ENCODE data around the gene ATF2. TPM values are rescaled to one million over a fixed set of nuclear protein-coding genes. Genes with fewer than 3 reads are reported as not detected.
"Not testable (repeated sequence)": the region's sequence is repeated elsewhere in the genome, so short reads cannot be mapped to it uniquely, and the experiment has no call there.

ATF2 gene
- total RNA-seq, 1 donor from 2014 or later = 32.1 TPM

DNA sequence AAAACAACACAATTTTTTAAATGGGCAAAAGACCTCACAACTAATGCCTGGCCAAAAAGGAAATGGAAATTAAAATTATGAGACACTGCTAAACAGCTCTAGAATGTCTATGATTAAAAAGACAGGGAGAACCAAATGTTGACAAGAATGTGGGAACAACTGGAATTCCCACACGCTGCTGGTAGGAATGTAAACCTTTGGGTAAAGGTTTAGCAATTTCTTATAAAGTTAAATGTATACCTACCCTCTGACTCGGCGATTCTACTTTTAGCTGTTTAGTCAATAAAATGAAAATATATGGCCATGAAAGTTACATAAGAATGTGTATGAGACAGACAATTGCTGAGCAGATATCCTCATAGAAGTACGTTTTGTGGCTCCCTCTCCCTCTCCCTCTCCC, 60.9 kb downstream of the ATF2 start:
- no peak for FAIRE-seq
- Histone ChIP-seq H3K4me3 (ENCODE audit: low read depth, low read length) (no peak overlapping the region), H3K27me3 (ENCODE audit: control insufficient read depth, insufficient read depth, low read length) (no peaks in the 10 kb centered on the region), H3K36me3 (ENCODE audit: control insufficient read depth, insufficient read depth, low read length) (peaks cover 2% of the 10 kb centered on the region)
- DNase-seq (ENCODE audit: low read depth) = no peak
- TF ChIP-seq, protein P1, sequence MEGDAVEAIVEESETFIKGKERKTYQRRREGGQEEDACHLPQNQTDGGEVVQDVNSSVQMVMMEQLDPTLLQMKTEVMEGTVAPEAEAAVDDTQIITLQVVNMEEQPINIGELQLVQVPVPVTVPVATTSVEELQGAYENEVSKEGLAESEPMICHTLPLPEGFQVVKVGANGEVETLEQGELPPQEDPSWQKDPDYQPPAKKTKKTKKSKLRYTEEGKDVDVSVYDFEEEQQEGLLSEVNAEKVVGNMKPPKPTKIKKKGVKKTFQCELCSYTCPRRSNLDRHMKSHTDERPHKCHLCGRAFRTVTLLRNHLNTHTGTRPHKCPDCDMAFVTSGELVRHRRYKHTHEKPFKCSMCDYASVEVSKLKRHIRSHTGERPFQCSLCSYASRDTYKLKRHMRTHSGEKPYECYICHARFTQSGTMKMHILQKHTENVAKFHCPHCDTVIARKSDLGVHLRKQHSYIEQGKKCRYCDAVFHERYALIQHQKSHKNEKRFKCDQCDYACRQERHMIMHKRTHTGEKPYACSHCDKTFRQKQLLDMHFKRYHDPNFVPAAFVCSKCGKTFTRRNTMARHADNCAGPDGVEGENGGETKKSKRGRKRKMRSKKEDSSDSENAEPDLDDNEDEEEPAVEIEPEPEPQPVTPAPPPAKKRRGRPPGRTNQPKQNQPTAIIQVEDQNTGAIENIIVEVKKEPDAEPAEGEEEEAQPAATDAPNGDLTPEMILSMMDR (IDR thresholded peaks at IDR 0.05; ENCODE audit: insufficient read depth, low read length, severe bottlenecking) = no peak

DNA sequence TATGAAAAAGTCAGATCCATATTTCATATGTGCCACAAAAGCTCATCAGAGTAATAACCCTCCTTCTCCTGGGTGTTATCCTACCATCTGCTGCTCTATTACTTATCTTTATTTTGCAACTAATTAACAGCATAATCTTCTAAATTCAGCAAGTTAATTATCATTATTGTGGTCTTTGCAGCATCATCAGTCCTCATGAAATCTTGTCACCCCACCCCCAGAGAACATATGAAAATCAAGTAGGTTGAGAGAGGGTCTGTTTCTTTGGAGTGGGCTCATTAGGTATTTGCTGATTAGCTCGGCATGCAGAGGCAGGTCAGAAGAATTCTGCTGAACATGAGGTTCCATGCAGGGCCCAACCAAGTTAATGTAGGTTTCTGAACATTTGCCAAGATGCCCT, 64.8 kb downstream of the ATF2 start:
- TF ChIP-seq, protein P1 (IDR thresholded peaks at IDR 0.05; ENCODE audit: insufficient read depth, low read length, severe bottlenecking) = no peak
- DNase-seq (ENCODE audit: low read depth) = no peak
- FAIRE-seq = no peak
- H3K4me3 ChIP-seq (ENCODE audit: low read depth, low read length) = no peak overlapping the region
- peaks cover 2% of the 10 kb centered on the region for H3K36me3 ChIP-seq (ENCODE audit: control insufficient read depth, insufficient read depth, low read length)
- H3K27me3 ChIP-seq (ENCODE audit: control insufficient read depth, insufficient read depth, low read length) = no peaks in the 10 kb centered on the region

DNA sequence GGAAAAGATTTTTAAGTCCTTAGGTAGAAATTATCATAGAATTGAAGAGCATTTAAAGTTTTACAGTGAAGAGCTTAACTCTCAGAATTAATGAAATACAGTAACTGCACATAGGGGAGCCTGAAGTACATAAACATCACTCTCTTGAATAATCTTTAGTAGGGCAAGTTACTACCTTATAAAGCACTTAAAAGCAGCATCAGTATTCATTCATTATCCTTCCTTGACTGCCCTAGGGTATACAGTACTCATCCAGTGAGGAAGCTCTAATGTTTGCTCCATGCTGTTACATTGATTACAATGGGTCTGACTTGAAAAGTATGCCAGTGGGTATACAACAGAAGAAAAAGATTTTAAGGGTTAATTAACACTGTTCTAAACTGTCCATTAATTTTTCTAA, 66.5 kb downstream of the ATF2 start:
- H3K27me3 ChIP-seq (ENCODE audit: control insufficient read depth, insufficient read depth, low read length) = no peaks in the 10 kb centered on the region
- TF ChIP-seq, protein P1 (IDR thresholded peaks at IDR 0.05; ENCODE audit: insufficient read depth, low read length, severe bottlenecking) = no peak
- peaks cover 4% of the 10 kb centered on the region for H3K36me3 ChIP-seq (ENCODE audit: control insufficient read depth, insufficient read depth, low read length)
- no peak overlapping the region for H3K4me3 ChIP-seq (ENCODE audit: low read depth, low read length)
- no peak for FAIRE-seq
- no peak for DNase-seq (ENCODE audit: low read depth)

DNA sequence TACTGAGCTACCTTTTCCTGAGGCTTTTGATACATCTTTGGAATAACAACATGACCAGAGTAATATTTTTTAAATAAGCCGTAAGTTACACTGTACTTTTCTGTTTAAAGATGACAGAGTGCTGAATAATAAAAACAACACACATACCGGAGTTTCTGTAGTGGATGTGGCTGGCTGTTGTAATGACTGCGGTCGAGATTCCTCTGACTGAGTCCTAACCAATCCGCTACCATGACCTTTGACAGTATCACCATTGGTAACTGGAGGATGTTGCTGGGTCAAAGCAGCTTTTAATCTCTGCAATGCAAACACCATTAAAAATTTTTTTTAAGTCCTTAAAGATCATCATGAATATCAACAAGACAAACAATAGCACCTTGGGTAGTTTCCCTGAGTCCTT, 70.7 kb downstream of the ATF2 start:
- Histone ChIP-seq H3K4me3 (ENCODE audit: low read depth, low read length) (no peak overlapping the region), H3K36me3 (ENCODE audit: control insufficient read depth, insufficient read depth, low read length) (peaks cover 4% of the 10 kb centered on the region), H3K27me3 (ENCODE audit: control insufficient read depth, insufficient read depth, low read length) (no peaks in the 10 kb centered on the region)
- TF ChIP-seq, protein P1 (IDR thresholded peaks at IDR 0.05; ENCODE audit: insufficient read depth, low read length, severe bottlenecking) = no peak
- no peak for FAIRE-seq
- no peak for DNase-seq (ENCODE audit: low read depth)

DNA sequence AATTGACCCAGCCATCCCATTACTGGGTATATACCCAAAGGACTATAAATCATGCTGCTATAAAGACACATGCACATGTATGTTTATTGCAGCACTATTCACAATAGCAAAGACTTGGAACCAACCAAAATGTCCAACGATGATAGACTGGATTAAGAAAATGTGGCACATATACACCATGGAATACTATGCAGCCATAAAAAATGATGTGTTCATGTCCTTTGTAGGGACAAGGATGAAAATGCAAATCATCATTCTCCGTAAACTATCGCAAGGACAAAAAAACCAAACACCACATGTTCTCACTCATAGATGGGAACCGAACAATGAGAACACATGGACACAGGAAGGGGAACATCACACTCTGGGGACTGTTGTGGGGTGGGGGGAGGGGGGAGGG, 83.9 kb downstream of the ATF2 start:
- not testable (repeated sequence) for H3K4me3 ChIP-seq (ENCODE audit: low read depth, low read length); DNase-seq (ENCODE audit: low read depth); H3K36me3 ChIP-seq (ENCODE audit: control insufficient read depth, insufficient read depth, low read length); FAIRE-seq; H3K27me3 ChIP-seq (ENCODE audit: control insufficient read depth, insufficient read depth, low read length)

DNA sequence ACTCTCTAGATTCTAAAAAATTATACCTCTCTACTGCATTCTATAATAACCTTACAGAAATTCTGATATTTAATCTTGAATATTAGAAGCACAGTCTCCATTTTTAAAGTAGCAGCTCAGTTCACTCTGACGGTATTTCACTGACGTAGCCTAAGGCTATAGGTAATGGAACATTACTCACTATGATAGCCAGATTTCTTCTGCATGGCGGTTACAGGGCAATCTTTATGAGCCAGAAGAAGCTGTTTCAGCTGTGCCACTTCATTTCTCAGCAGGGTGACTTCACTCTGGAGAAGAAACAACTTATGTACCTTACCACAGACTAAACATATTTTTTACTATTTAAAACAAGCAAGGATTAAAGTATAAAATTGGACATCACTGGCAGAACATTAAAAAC, 87.5 kb downstream of the ATF2 start:
- H3K36me3 ChIP-seq (ENCODE audit: control insufficient read depth, insufficient read depth, low read length) = no peaks in the 10 kb centered on the region
- TF ChIP-seq, protein P1 (IDR thresholded peaks at IDR 0.05; ENCODE audit: insufficient read depth, low read length, severe bottlenecking) = no peak
- DNase-seq (ENCODE audit: low read depth) (peak; percentile 15), FAIRE-seq (no peak)
- H3K4me3 ChIP-seq (ENCODE audit: low read depth, low read length) = no peak overlapping the region
- H3K27me3 ChIP-seq (ENCODE audit: control insufficient read depth, insufficient read depth, low read length) = no peaks in the 10 kb centered on the region
